Psoas muscle (tissue), 8 donors: Measurements from ENCODE around the gene IL23A. TPM values are rescaled to one million over a fixed set of nuclear protein-coding genes. Genes with fewer than 3 reads are reported as not detected.

Experiments
- ATAC-seq, 4 donors: fragments of 200-7000 bp; cut with Tn5 transposase; one replicate each; pipeline ENCODE4 v1.9.1; 2020; ENCODE audit warnings: moderate library complexity in 3 of 4, mild to moderate bottlenecking in 2 of 4
- DNase-seq, 2 donors: peaks; one replicate each; pipeline ENCODE4 v3.0.0-alpha.2; 2020
- H3K27ac ChIP-seq: fragments of 200-600 bp; one replicate; pipeline ENCODE4 v1.8.0; 2022
- H3K27me3 ChIP-seq, 3 donors: fragments of 200-600 bp in 1 of 3; one replicate each; pipeline versions ENCODE4 v1.6.1 to v1.8.0; 2013 to 2022; ENCODE audit warnings: low read length in 2 of 3, mild to moderate bottlenecking in 2 of 3, moderate library complexity in 1 of 3; ENCODE audit not compliant: insufficient read depth in 3 of 3
- H3K36me3 ChIP-seq, 2 donors: fragments of 200-600 bp in 1 of 2; one replicate each; pipeline versions ENCODE4 v1.6.1 to v1.8.0; 2013 to 2022; ENCODE audit warnings: low read depth in 1 of 2, mild to moderate bottlenecking in 1 of 2, moderate library complexity in 1 of 2; ENCODE audit not compliant: insufficient read depth in 1 of 2
- H3K4me1 ChIP-seq: fragments of 200-600 bp; one replicate; pipeline ENCODE4 v1.8.0; 2022
- H3K4me3 ChIP-seq: fragments of 200-600 bp; one replicate; pipeline ENCODE4 v1.8.0; 2022; ENCODE audit warnings: mild to moderate bottlenecking
- H3K9me3 ChIP-seq: fragments of 200-600 bp; one replicate; pipeline ENCODE4 v1.8.0; 2022
- CTCF ChIP-seq: fragments of 200-600 bp; IDR thresholded peaks from one replicate; pipeline ENCODE4 v1.8.0; 2022; ENCODE audit warnings: antibody characterized with exemption
- WGBS, 3 donors: extraction: QIAGEN DNeasy Blood & Tissue Kit; methylation state at CpG; one replicate each; pipeline versions ENCODE4 v1.1.6 to v1.1.7; 2013; 5-methylcytosine and 5-hydroxymethylcytosine counted together
- intact Hi-C, 2 donors: fragments of 100-400 bp; cut with DNase I; formaldehyde crosslinking; loops; one replicate each; pipeline versions ENCODE4 v1.11.0 to v1.14.2; 2022
- long read RNA-seq, 2 donors: library from polyadenylated mRNA; unstranded; transcript quantifications; one replicate each; pipeline ENCODE4 v2.0.0, GENCODE V29; 2021
- polyA plus RNA-seq, 3 donors: library from polyadenylated mRNA; stranded (reverse); fragments of 200-250 nt; gene quantifications; one replicate each; pipeline ENCODE4 v1.2.3, GENCODE V29; 2013
- total RNA-seq, 4 donors: library from RNA; stranded (reverse); fragmentation: NEBNext Ultra II Directional in 2 of 4; extraction: Animal tissue kit (Norgen Biotek cat#: 25700) in 2 of 4; gene quantifications; one replicate each; pipeline versions ENCODE4 v1.2.1 to v1.2.4, GENCODE V29; 2021 to 2023
- donor health status: healthy with polysubstance abuse.
- donor health status: DM: no; HTN: no; CAD: no; lungs with moderate emphysema.
- donor health status: Bipolar disorder and iron deficiency.
- donor health status: healthy.
- donor health status: DM: yes; HTN: yes; CAD: no.
- donor health status: DM: no; HTN: no; CAD: no.
- donor health status: DM: no; HTN: no; CAD: no.
- donor health status: DM: yes; HTN: yes; CAD: no.

The IL23A gene
- total RNA-seq (under 1 TPM in 1 of 4 donors, not detected in 3; 0.32 TPM), polyA plus RNA-seq (under 1 TPM in 2 of 3 donors, not detected in 1; 0.57 to 0.68 TPM)
- long read RNA-seq, donor 1, result 0 reads
- long read RNA-seq, donor 2, result 0 reads

- Histone ChIP-seq H3K36me3 (peaks cover 4 to 25% of the 10 kb centered on the region in 2 donors), H3K27ac (no peak within 1 kb of the TSS), H3K4me3 (no peak within 1 kb of the TSS), H3K4me1 (no peaks in the 10 kb centered on the region), H3K27me3 (no peaks in the 10 kb centered on the region), H3K9me3 (no peaks in the 10 kb centered on the region)
- no peak for ATAC-seq
- no peak for TF ChIP-seq CTCF
- intact Hi-C loops, result loop anchor here in 1 of 2 donors (10.0 kb wide), 1 partner anchor 126 kb away; the partner anchor contains the start of gene SPRYD4
- 37 to 45% (median 38%) methylated on average over 9 of the region's 9 CpGs for WGBS, 3 donors
- no peak for DNase-seq
Measured at GRCh38 chr12:56338308-56339157, at the start of gene IL23A. Gene IL23A, plus strand, starts transcription at chr12:56338884. Its CDS starts 161 bp downstream, at chr12:56339045.

DNA sequence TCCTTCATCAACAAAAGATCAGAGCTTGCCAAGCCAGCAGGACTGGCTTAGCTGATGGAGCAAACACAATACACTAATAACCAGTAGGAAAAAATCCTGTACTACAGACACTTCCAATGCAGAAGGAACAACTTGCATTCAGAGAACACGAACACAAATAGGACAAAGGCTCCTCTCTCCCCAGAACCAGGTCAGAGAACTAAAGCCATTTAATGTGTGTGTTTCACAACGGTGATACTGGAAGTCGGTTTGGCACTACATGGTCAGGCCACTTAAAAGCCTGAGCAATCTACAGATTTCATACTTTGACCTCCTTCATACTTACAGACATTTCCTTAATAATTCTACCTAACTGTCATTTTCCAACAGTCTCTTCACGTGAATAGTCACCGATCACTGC, 44.9 kb upstream of the IL23A start:
- ATAC-seq, result peak; percentile 30 to 68 (median 49)

GRCh38 chr12:56296295-56296694, 42.4 kb upstream of the IL23A start:
- Histone ChIP-seq H3K9me3 (no peaks in the 10 kb centered on the region), H3K4me1 (peaks cover 68% of the 10 kb centered on the region), H3K36me3 (peaks cover 0 to 24% of the 10 kb centered on the region in 2 donors), H3K27ac (peak overlapping the region; percentile 92), H3K4me3 (peak overlapping the region; percentile 6), H3K27me3 (no peaks in the 10 kb centered on the region)
- no peak for TF ChIP-seq CTCF
- ATAC-seq, result no peak
- DNase-seq, result no peak
- intact Hi-C loops, result no loop called here
- WGBS, 3 donors, result 47 to 65% (median 54%) methylated on average over 5 of the region's 5 CpGs

More for the DNA sequence above, 44.9 kb upstream of the IL23A start:
- 47 to 72% (median 58%) methylated on average over 5 of the region's 5 CpGs for WGBS, 3 donors
- intact Hi-C loops, result no loop called here
- H3K27ac ChIP-seq, result peak overlapping the region; percentile 46
- H3K9me3 ChIP-seq, result no peaks in the 10 kb centered on the region
- H3K36me3 ChIP-seq, result peaks cover 4 to 38% of the 10 kb centered on the region in 2 donors
- TF ChIP-seq CTCF, result no peak
- H3K27me3 ChIP-seq, result no peaks in the 10 kb centered on the region
- peaks cover 61% of the 10 kb centered on the region for H3K4me1 ChIP-seq
- no peak overlapping the region for H3K4me3 ChIP-seq
- DNase-seq, result no peak

DNA sequence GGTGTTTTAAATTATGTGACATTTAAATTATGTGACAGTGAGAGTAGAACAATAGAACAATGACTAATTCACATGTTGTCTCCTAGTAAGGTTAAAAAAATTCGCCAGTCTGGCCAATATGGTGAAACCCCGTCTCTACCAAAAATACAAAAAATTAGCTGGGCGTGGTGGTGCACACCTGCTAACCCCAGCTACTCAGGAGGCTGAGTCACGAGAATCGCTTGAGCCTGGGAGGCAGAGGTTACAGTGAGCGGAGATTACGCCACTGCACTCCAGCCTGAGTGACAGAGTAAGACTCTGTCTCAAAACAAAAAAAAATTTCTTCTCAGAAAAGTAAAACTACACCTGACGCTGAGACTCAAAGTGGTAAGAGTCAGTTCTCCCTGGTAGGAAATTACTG, 41.3 kb upstream of the IL23A start:
- H3K27me3 ChIP-seq, result no peaks in the 10 kb centered on the region
- peak overlapping the region; percentile 92 for H3K27ac ChIP-seq
- no peak for TF ChIP-seq CTCF
- H3K36me3 ChIP-seq, result peaks cover 0 to 16% of the 10 kb centered on the region in 2 donors
- peak overlapping the region; percentile 96 for H3K4me3 ChIP-seq
- ATAC-seq (no peak), DNase-seq (no peak)
- intact Hi-C loops, result no loop called here
- no peaks in the 10 kb centered on the region for H3K9me3 ChIP-seq
- H3K4me1 ChIP-seq, result peaks cover 68% of the 10 kb centered on the region
- WGBS, 3 donors, result 88 to 94% (median 89%) methylated on average over 8 of the region's 8 CpGs
